H1 (cell line): Measurements from ENCODE around the gene FITM1. TPM values are rescaled to one million over a fixed set of nuclear protein-coding genes. Genes with fewer than 3 reads are reported as not detected.

Source experiments
- CTCF ChIA-PET: fragments of 300-600 bp; sonication (Branson Sonifier 250); formaldehyde crosslinking; loops from one replicate; lab custom pipeline; 2021; ENCODE audit not compliant: partially characterized antibody; lab: Charles Lee
- POLR2A ChIA-PET: fragments of 300-600 bp; sonication (Branson Sonifier 250); formaldehyde crosslinking; loops from one replicate; lab custom pipeline; 2021; ENCODE audit warnings: inconsistent platforms; ENCODE audit not compliant: partially characterized antibody; lab: Charles Lee
- DNase-seq, 2 experiments: peaks; one replicate each; pipeline versions ENCODE4 v3.0.0 to v3.0.0-alpha.2; 2010 to 2022; ENCODE audit warnings: low spot score in 2 of 2, low read depth in 1 of 2, mixed read lengths in 1 of 2
- FAIRE-seq: peaks from 2 replicates; lab custom pipeline; 2011; peaks lifted over from hg19 to GRCh38; lab: Jason Lieb, UNC
- H2AFZ ChIP-seq: 2 replicates; pipeline ENCODE4 v1.8.1; 2012; ENCODE audit warnings: low read length, inconsistent platforms
- H2AK5ac ChIP-seq: 2 replicates; pipeline ENCODE4 v1.6.1; 2013; ENCODE audit warnings: low read depth, low read length
- H2BK120ac ChIP-seq: replicated peaks from 2 replicates; pipeline ENCODE3; 2013; ENCODE audit warnings: low read depth, low read length, inconsistent platforms
- H2BK12ac ChIP-seq: 2 replicates; pipeline ENCODE4 v1.6.1; 2013; ENCODE audit warnings: low read depth, low read length
- H2BK15ac ChIP-seq: 2 replicates; pipeline ENCODE4 v1.6.1; 2013; ENCODE audit warnings: low read length
- H2BK20ac ChIP-seq: 2 replicates; pipeline ENCODE4 v1.6.1; 2013; ENCODE audit warnings: low read length
- H2BK5ac ChIP-seq: 2 replicates; pipeline ENCODE4 v1.6.1; 2013; ENCODE audit warnings: low read depth, low read length
- H3K14ac ChIP-seq: 2 replicates; pipeline ENCODE4 v1.6.1; 2013; ENCODE audit warnings: inconsistent platforms; ENCODE audit not compliant: insufficient read length
- H3K18ac ChIP-seq: 2 replicates; pipeline ENCODE4 v1.6.1; 2013; ENCODE audit warnings: low read length; ENCODE audit errors: extremely low read depth
- H3K23ac ChIP-seq: 2 replicates; pipeline ENCODE4 v1.6.1; 2013; ENCODE audit warnings: inconsistent platforms; ENCODE audit not compliant: insufficient read length
- H3K23me2 ChIP-seq: 2 replicates; pipeline ENCODE4 v1.6.1; 2013; ENCODE audit warnings: low read depth, low read length
- H3K27ac ChIP-seq: 2 replicates; pipeline ENCODE4 v1.6.1; 2011; ENCODE audit warnings: low read depth, low read length, inconsistent platforms
- H3K27me3 ChIP-seq, 4 experiments: replicated peaks in 1 of 4; 1 replicate in 1 of 4; 2 replicates in 3 of 4; pipeline versions ENCODE4 v1.6.1 to v1.8.1; 2011 to 2013; ENCODE audit warnings: low read length in 3 of 4, mild to moderate bottlenecking in 3 of 4, inconsistent platforms in 2 of 4, mixed read lengths in 2 of 4, moderate library complexity in 1 of 4; ENCODE audit not compliant: control insufficient read depth in 3 of 4, insufficient read depth in 3 of 4; ENCODE audit errors: extremely low read depth in 1 of 4
- H3K36me3 ChIP-seq, 4 experiments: 2 replicates each; pipeline versions ENCODE4 v1.6.1 to v1.8.1; 2011 to 2013; ENCODE audit warnings: mild to moderate bottlenecking in 4 of 4, low read length in 3 of 4, moderate library complexity in 2 of 4, control low read depth in 1 of 4, inconsistent platforms in 1 of 4; ENCODE audit not compliant: insufficient read depth in 4 of 4, control insufficient read depth in 2 of 4
- H3K4ac ChIP-seq: replicated peaks from 2 replicates; pipeline ENCODE3; 2013; ENCODE audit warnings: low read length, low read depth, mixed read lengths, inconsistent platforms; ENCODE audit not compliant: insufficient read length
- H3K4me1 ChIP-seq, 4 experiments: replicated peaks in 1 of 4; 1 replicate in 1 of 4; 2 replicates in 3 of 4; pipeline versions ENCODE4 v1.6.1 to v1.8.1; 2011 to 2013; ENCODE audit warnings: low read length in 3 of 4, inconsistent platforms in 2 of 4, mixed read lengths in 1 of 4; ENCODE audit not compliant: insufficient read depth in 4 of 4, control insufficient read depth in 3 of 4
- H3K4me2 ChIP-seq, 2 experiments: 2 replicates each; pipeline versions ENCODE4 v1.6.1 to v1.8.1; 2011 to 2013; ENCODE audit warnings: low read depth in 2 of 2, low read length in 2 of 2, control low read depth in 1 of 2, inconsistent platforms in 1 of 2, mild to moderate bottlenecking in 1 of 2; ENCODE audit not compliant: insufficient read depth in 1 of 2
- H3K4me3 ChIP-seq, 4 experiments: fragments of 200-600, 300-600 bp in 1 of 4; sonication (generic), shearing (Covaris generic), sonication (Bioruptor Twin) in 1 of 4; 2 replicates each; pipeline versions ENCODE4 v1.5.1 to v1.8.1; 2011 to 2016; ENCODE audit warnings: low read length in 4 of 4, low read depth in 3 of 4, control low read depth in 2 of 4, inconsistent platforms in 2 of 4, mild to moderate bottlenecking in 2 of 4, mixed read lengths in 1 of 4, moderate library complexity in 1 of 4; ENCODE audit not compliant: insufficient read depth in 2 of 4; ENCODE audit errors: extremely low read depth in 1 of 4
- H3K56ac ChIP-seq: replicated peaks from 2 replicates; pipeline ENCODE3; 2013; ENCODE audit warnings: low read depth, mild to moderate bottlenecking, mixed read lengths, low read length, inconsistent platforms; ENCODE audit not compliant: insufficient read length
- H3K79me1 ChIP-seq: 2 replicates; pipeline ENCODE4 v1.6.1; 2013; ENCODE audit warnings: low read depth, low read length, control low read depth
- H3K79me2 ChIP-seq, 2 experiments: 2 replicates each; pipeline versions ENCODE4 v1.6.1 to v1.8.1; 2012 to 2013; ENCODE audit warnings: low read length in 2 of 2, mild to moderate bottlenecking in 2 of 2, inconsistent platforms in 1 of 2; ENCODE audit not compliant: insufficient read depth in 2 of 2, control insufficient read depth in 1 of 2
- H3K9ac ChIP-seq, 4 experiments: replicated peaks in 1 of 4; 1 replicate in 1 of 4; 2 replicates in 3 of 4; pipeline versions ENCODE4 v1.6.1 to v1.8.1; 2011 to 2013; ENCODE audit warnings: low read depth in 3 of 4, low read length in 3 of 4, control low read depth in 2 of 4, mild to moderate bottlenecking in 2 of 4, moderate library complexity in 2 of 4, inconsistent platforms in 1 of 4; ENCODE audit errors: extremely low read depth in 1 of 4
- H3K9me3 ChIP-seq, 2 experiments: 2 replicates each; pipeline versions ENCODE4 v1.6.1 to v1.8.1; 2012 to 2013; ENCODE audit warnings: mild to moderate bottlenecking in 2 of 2, moderate library complexity in 2 of 2, control low read depth in 1 of 2, inconsistent platforms in 1 of 2, low read depth in 1 of 2, low read length in 1 of 2, mixed read lengths in 1 of 2; ENCODE audit not compliant: insufficient read depth in 2 of 2
- H4K20me1 ChIP-seq, 2 experiments: replicated peaks in 1 of 2; 2 replicates each; pipeline versions ENCODE3 to v1.8.1; 2011 to 2013; ENCODE audit warnings: inconsistent platforms in 2 of 2, low read length in 2 of 2, mild to moderate bottlenecking in 1 of 2; ENCODE audit not compliant: insufficient read depth in 2 of 2, control insufficient read depth in 1 of 2
- H4K5ac ChIP-seq: 2 replicates; pipeline ENCODE4 v1.6.1; 2013; ENCODE audit warnings: low read length, low read depth, mixed read lengths, inconsistent platforms; ENCODE audit not compliant: insufficient read length
- H4K8ac ChIP-seq: 2 replicates; pipeline ENCODE4 v1.8.0; 2013; ENCODE audit warnings: mild to moderate bottlenecking, moderate library complexity, low read length, inconsistent platforms; ENCODE audit not compliant: insufficient read depth; ENCODE audit errors: extremely low read depth
- H4K91ac ChIP-seq: replicated peaks from 2 replicates; pipeline ENCODE3; 2013; ENCODE audit warnings: low read length, mixed read lengths, inconsistent platforms; ENCODE audit not compliant: insufficient read length
- BCL11A ChIP-seq, 2 experiments: IDR thresholded peaks; one replicate each; pipeline ENCODE4 v1.6.1; 2011; ENCODE audit warnings: low read depth in 2 of 2, low read length in 2 of 2, mild to moderate bottlenecking in 2 of 2
- WGBS, 2 experiments: shearing (Covaris generic) in 1 of 2; methylation state at CpG; one replicate each; pipeline versions ENCODE4 v1.1.6 to v1.1.7; 2013 to 2015; ENCODE audit warnings: low lambda C conversion rate in 2 of 2, mixed read lengths in 2 of 2, inconsistent platforms in 1 of 2, low coverage in 1 of 2, missing lambda C conversion rate in 1 of 2; ENCODE audit not compliant: insufficient replicate concordance in 2 of 2, insufficient coverage in 1 of 2, insufficient read length in 1 of 2; ENCODE audit errors: extremely low coverage in 1 of 2, missing lambda C conversion rate in 1 of 2; 5-methylcytosine and 5-hydroxymethylcytosine counted together
- polyA plus RNA-seq, 7 experiments: library from polyadenylated mRNA; depleted of rRNA in 3 of 7; stranded (reverse) in 5 of 7; unstranded in 2 of 7; fragments of >200 nt in 5 of 7; fragments of 200-250 nt in 2 of 7; gene quantifications; 1 replicate in 5 of 7; 2 replicates in 1 of 7; 4 replicates in 1 of 7; pipeline versions ENCODE4 v1.2.1 to v1.2.3, GENCODE V29; 2011 to 2013; ENCODE audit warnings: missing spikeins in 2 of 7, mixed read lengths in 2 of 7
- total RNA-seq: library from RNA; stranded (reverse); fragmentation: NEBNext Ultra II Directional; extraction: Animal tissue kit (Norgen Biotek cat#: 25700); gene quantifications from 2 replicates; pipeline ENCODE4 v1.2.1, GENCODE V29; 2021

The FITM1 gene
- total and polyA plus RNA-seq, 2 of the 8 experiments (the other 6 are each of a cell fraction or from before 2014, with no cell fraction given): 0.53 to 0.76 TPM

DNA sequence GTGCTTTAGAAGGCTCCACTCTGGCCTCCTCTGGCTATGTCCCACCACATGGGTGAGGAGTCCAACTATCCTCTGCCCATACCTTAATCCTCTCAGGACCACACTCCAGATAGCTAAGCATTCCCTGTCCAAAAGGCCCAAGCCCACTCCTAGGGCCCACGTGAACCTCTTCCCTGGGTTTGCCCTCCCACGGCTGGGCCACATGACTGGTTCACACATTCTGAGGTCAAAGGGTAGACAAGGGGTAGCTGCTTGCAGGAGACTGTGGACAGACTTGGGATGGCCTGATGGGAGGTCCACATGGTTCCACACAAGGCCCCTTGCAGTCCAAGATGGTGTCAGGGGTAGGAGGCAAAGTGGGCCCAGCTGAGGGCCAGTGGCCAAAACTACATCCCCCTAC lies 42.4 kb upstream of the FITM1 start:
- H2BK15ac ChIP-seq: 0 out of 2 replicates have a peak overlapping the region, but pooled peaks have one; percentile 1
- peak overlapping the region; percentile 10; the same call in 1 of the 2 replicates for H2BK12ac ChIP-seq
- H3K14ac ChIP-seq: no peak overlapping the region
- no peak overlapping the region for H2BK20ac ChIP-seq
- H2BK120ac ChIP-seq: no peak overlapping the region
- FAIRE-seq (no peak), DNase-seq (no peak)
- no peaks in the 10 kb centered on the region for H3K79me1 ChIP-seq
- ChIA-PET POLR2A (interaction anchor here (1.3 to 23.9 kb wide), 3 partner anchors 15 to 27 kb away, joined by 3 to 626 read pairs (median 259); partner anchors contain the start of gene CPNE6), CTCF (interaction anchor here (0.6 to 12.8 kb wide), 7 partner anchors 11 to 721 kb away, joined by 3 to 316 read pairs (median 5); partner anchors contain the start of genes CARMIL3, CPNE6 and PSME1)
- H2BK5ac ChIP-seq: no peak overlapping the region
- H4K91ac ChIP-seq: no peak overlapping the region
- H4K20me1 ChIP-seq: no peaks in the 10 kb centered on the region
- H3K23me2 ChIP-seq: no peaks in the 10 kb centered on the region
- no peak overlapping the region for H4K5ac ChIP-seq
- peaks cover 0 to 2% (median under 1%) of the 10 kb centered on the region in 4 experiments; a peak in 2 of 7 replicates for H3K4me1 ChIP-seq
- H2AK5ac ChIP-seq: no peak overlapping the region
- H3K56ac ChIP-seq: no peak overlapping the region
- no peak overlapping the region for H3K4me2 ChIP-seq
- no peak overlapping the region for H3K23ac ChIP-seq
- no peaks in the 10 kb centered on the region; a peak in 1 of 7 replicates for H3K27me3 ChIP-seq
- no peaks in the 10 kb centered on the region for H3K36me3 ChIP-seq
- H4K8ac ChIP-seq: no peak overlapping the region
- H2AFZ ChIP-seq: no peak overlapping the region
- WGBS, 2 experiments: 89% methylated on average over 2 of the region's 2 CpGs; no CpG with 5 or more reads in 1 of the 2 experiments
- no peak overlapping the region for H3K27ac ChIP-seq
- H3K9me3 ChIP-seq: no peaks in the 10 kb centered on the region
- H3K79me2 ChIP-seq: no peaks in the 10 kb centered on the region
- no peak overlapping the region for H3K18ac ChIP-seq
- no peak overlapping the region for H3K4ac ChIP-seq
- TF ChIP-seq BCL11A (IDR thresholded peaks at IDR 0.05; ENCODE audit: low read depth in 2 of 2, low read length in 2 of 2): no peak
- no peak overlapping the region for H3K9ac ChIP-seq
- H3K4me3 ChIP-seq: no peak overlapping the region
